Osteoblast (primary cell): ENCODE data around the gene TTC21A. TPM values are rescaled to one million over a fixed set of nuclear protein-coding genes. Genes with fewer than 3 reads are reported as not detected.

Experiments used
- DNase-seq: peaks from one replicate; pipeline ENCODE4 v3.0.0; 2011; ENCODE audit warnings: low spot score, mixed read lengths; ENCODE audit not compliant: insufficient read length; ENCODE audit errors: missing footprints
- H2AFZ ChIP-seq: 2 replicates; pipeline ENCODE4 v1.6.0; 2011; ENCODE audit warnings: mild to moderate bottlenecking, low read length
- H3K27ac ChIP-seq: 2 replicates; pipeline ENCODE4 v1.5.1; 2011; ENCODE audit warnings: mild to moderate bottlenecking, low read depth, low read length, moderate library complexity
- H3K27me3 ChIP-seq: 2 replicates; pipeline ENCODE4 v1.6.0; 2012; ENCODE audit warnings: mild to moderate bottlenecking, control low read depth, inconsistent platforms, low read length, moderate library complexity; ENCODE audit not compliant: insufficient read depth
- H3K36me3 ChIP-seq: 2 replicates; pipeline ENCODE4 v1.5.1; 2011; ENCODE audit warnings: mild to moderate bottlenecking, low read length, control low read depth, moderate library complexity; ENCODE audit not compliant: insufficient read depth
- H3K4me1 ChIP-seq: 2 replicates; pipeline ENCODE4 v1.5.1; 2011; ENCODE audit warnings: mild to moderate bottlenecking, low read length, control low read depth, moderate library complexity; ENCODE audit not compliant: insufficient read depth
- H3K4me2 ChIP-seq: 2 replicates; pipeline ENCODE4 v1.6.0; 2011; ENCODE audit warnings: mild to moderate bottlenecking, low read length; ENCODE audit not compliant: insufficient read depth
- H3K4me3 ChIP-seq: fragments of 200-600 bp; sonication (generic); 3 replicates; pipeline ENCODE4 v1.5.1; 2012; ENCODE audit warnings: mild to moderate bottlenecking, low read length, inconsistent platforms; ENCODE audit not compliant: insufficient read depth
- H3K79me2 ChIP-seq: 2 replicates; pipeline ENCODE4 v1.6.0; 2012; ENCODE audit warnings: mild to moderate bottlenecking, low read length, control low read depth, inconsistent platforms; ENCODE audit not compliant: insufficient read depth
- H3K9me3 ChIP-seq: 2 replicates; pipeline ENCODE4 v1.5.1; 2011; ENCODE audit warnings: low read depth, low read length, control low read depth
- H4K20me1 ChIP-seq: 2 replicates; pipeline ENCODE4 v1.6.0; 2012; ENCODE audit warnings: mild to moderate bottlenecking, low read length, control low read depth; ENCODE audit not compliant: insufficient read depth
- CTCF ChIP-seq: IDR thresholded peaks from 2 replicates; pipeline ENCODE4 v1.5.1; 2011; ENCODE audit warnings: mild to moderate bottlenecking, low read depth, low read length, moderate library complexity; ENCODE audit errors: extremely low read depth
- total RNA-seq: library from RNA; depleted of rRNA; stranded (reverse); fragments of >200 nt; gene quantifications from 2 replicates; pipeline ENCODE4 v1.2.3, GENCODE V29; 2012

Gene TTC21A
- total RNA-seq, 1 donor = 6.9 TPM

- Histone ChIP-seq H3K27me3 (no peaks in the 10 kb centered on the region), H3K27ac (no peak overlapping the region), H3K36me3 (no peaks in the 10 kb centered on the region), H3K4me2 (no peak overlapping the region), H4K20me1 (no peaks in the 10 kb centered on the region), H3K9me3 (no peaks in the 10 kb centered on the region), H3K79me2 (no peaks in the 10 kb centered on the region), H3K4me3 (no peak overlapping the region), H3K4me1 (peaks cover 7% of the 10 kb centered on the region), H2AFZ (no peak overlapping the region)
- no peak for TF ChIP-seq CTCF
- DNase-seq = no peak
These were observed 19.9 kb downstream of the TTC21A start for GRCh38 chr3:39127269-39127907.

DNA sequence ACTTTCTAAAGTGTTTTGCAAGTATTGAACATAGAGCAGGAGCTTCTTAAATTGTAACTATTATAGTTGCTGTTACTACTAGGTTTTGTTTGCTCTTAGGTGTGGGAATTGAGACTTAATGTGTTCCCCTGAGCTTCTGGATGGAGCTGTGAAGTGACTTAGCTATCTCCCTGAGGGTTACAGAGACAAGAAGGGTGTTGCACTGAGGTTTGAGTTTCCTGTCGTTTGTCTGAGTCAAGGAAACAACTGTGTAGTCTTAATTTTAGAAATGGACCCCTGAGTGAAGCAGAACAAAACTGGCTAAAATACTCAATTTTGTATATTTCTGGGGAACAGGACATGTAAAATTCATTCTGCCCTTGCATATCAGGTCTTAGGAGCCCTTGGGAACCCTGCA, 20.4 kb downstream of the TTC21A start:
- no peak for TF ChIP-seq CTCF
- no peak for DNase-seq
- no peaks in the 10 kb centered on the region for H3K9me3 ChIP-seq
- H3K4me3 ChIP-seq = no peak overlapping the region
- H2AFZ ChIP-seq = no peak overlapping the region
- no peak overlapping the region for H3K4me2 ChIP-seq
- H3K36me3 ChIP-seq = no peaks in the 10 kb centered on the region
- peaks cover 7% of the 10 kb centered on the region for H3K4me1 ChIP-seq
- H3K27me3 ChIP-seq = no peaks in the 10 kb centered on the region
- H3K27ac ChIP-seq = no peak overlapping the region
- H3K79me2 ChIP-seq = no peaks in the 10 kb centered on the region
- no peaks in the 10 kb centered on the region for H4K20me1 ChIP-seq

DNA sequence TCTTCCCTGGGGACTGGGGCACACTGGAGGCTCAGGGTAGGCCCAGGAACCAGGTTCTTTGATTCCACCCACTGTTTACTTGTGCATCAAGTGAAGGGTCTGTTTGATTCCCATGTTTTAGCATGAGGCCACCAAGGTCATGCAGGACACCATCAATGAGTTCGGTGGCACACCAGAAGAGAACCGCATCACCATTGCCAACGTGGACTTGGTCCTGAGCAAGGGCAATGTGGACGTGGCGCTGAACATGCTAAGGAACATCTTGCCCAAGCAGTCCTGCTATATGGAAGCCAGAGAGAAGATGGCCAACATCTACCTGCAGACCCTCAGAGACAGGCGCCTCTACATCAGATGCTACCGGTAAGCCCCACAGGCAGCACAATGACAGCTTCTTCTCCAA, 21.5 kb downstream of the TTC21A start:
- Histone ChIP-seq H3K27me3 (no peaks in the 10 kb centered on the region), H3K9me3 (no peaks in the 10 kb centered on the region), H2AFZ (no peak overlapping the region), H3K4me2 (no peak overlapping the region), H3K4me1 (peaks cover 7% of the 10 kb centered on the region), H4K20me1 (no peaks in the 10 kb centered on the region), H3K36me3 (no peaks in the 10 kb centered on the region), H3K27ac (no peak overlapping the region), H3K79me2 (no peaks in the 10 kb centered on the region), H3K4me3 (no peak overlapping the region)
- DNase-seq = no peak
- no peak for TF ChIP-seq CTCF

- Histone ChIP-seq H3K4me3 (no peak overlapping the region), H3K36me3 (no peaks in the 10 kb centered on the region), H3K27me3 (no peaks in the 10 kb centered on the region), H3K27ac (no peak overlapping the region), H3K4me2 (no peak overlapping the region), H2AFZ (no peak overlapping the region), H3K79me2 (no peaks in the 10 kb centered on the region), H3K4me1 (peaks cover 7% of the 10 kb centered on the region), H3K9me3 (no peaks in the 10 kb centered on the region), H4K20me1 (no peaks in the 10 kb centered on the region)
- no peak for DNase-seq
- TF ChIP-seq CTCF = no peak
These were observed 22.5 kb downstream of the TTC21A start for GRCh38 chr3:39130026-39130425.
